Choroid plexus epithelial cell (primary cell): ENCODE results near the gene MGAT5.

ENCODE experiments used
- DNase-seq: peaks from one replicate; pipeline ENCODE4 v3.0.0-alpha.2; 2010; ENCODE audit warnings: low read depth
- H3K4me3 ChIP-seq: 2 replicates; pipeline ENCODE4 v1.5.1; 2011; ENCODE audit warnings: low read depth, mild to moderate bottlenecking, control low read depth, low read length, moderate library complexity
- CTCF ChIP-seq: conservative IDR thresholded peaks from 2 replicates; pipeline ENCODE4 v1.5.1; 2011; ENCODE audit warnings: low read depth, mild to moderate bottlenecking, control low read depth, inconsistent platforms, low read length, moderate library complexity

Gene MGAT5

GRCh38 chr2:134354611-134355010, 100.7 kb downstream of the MGAT5 start:
- TF ChIP-seq CTCF = no peak
- H3K4me3 ChIP-seq = no peak overlapping the region
- DNase-seq = no peak

- no peak overlapping the region for H3K4me3 ChIP-seq
- DNase-seq = no peak
- TF ChIP-seq CTCF = no peak
Observed at GRCh38 chr2:134357814-134358213, 103.9 kb downstream of the MGAT5 start.

GRCh38 chr2:134359367-134360081, 105.7 kb downstream of the MGAT5 start:
- no peak for TF ChIP-seq CTCF
- H3K4me3 ChIP-seq = no peak overlapping the region
- DNase-seq = no peak

- TF ChIP-seq CTCF = no peak
- no peak overlapping the region for H3K4me3 ChIP-seq
- DNase-seq = no peak
Observed at GRCh38 chr2:134360745-134361487, 107.0 kb downstream of the MGAT5 start.

GRCh38 chr2:134361648-134362047, 107.8 kb downstream of the MGAT5 start:
- DNase-seq = peak; percentile 48
- TF ChIP-seq CTCF = no peak
- no peak overlapping the region for H3K4me3 ChIP-seq

GRCh38 chr2:134362152-134362668, 108.3 kb downstream of the MGAT5 start:
- H3K4me3 ChIP-seq = no peak overlapping the region
- TF ChIP-seq CTCF = no peak
- no peak for DNase-seq

- no peak for DNase-seq
- H3K4me3 ChIP-seq = no peak overlapping the region
- TF ChIP-seq CTCF = no peak
Observed at GRCh38 chr2:134362740-134363139, 108.9 kb downstream of the MGAT5 start.
